Measurements from ENCODE around the gene DHX8.

DNA sequence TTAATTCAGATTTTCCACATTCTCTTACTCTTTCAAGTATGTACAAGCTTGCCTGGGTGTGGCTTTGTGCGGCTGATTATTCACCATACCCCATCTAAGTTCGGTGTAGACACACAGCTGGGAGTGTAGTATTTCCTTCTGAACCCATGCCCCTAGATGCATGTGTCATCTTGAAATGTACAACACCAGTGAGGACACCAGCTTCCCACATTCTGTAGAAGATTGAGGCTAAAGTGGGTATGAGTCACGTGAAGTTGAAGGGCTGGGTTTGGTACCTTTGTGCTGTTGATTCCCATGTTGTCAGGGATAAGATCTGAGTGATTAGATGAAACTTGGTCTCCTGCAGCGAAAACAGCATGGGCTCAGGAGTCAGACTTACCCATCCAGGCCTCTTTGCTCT, 14.6 kb upstream of the DHX8 start:
- TF ChIP-seq, protein P1, sequence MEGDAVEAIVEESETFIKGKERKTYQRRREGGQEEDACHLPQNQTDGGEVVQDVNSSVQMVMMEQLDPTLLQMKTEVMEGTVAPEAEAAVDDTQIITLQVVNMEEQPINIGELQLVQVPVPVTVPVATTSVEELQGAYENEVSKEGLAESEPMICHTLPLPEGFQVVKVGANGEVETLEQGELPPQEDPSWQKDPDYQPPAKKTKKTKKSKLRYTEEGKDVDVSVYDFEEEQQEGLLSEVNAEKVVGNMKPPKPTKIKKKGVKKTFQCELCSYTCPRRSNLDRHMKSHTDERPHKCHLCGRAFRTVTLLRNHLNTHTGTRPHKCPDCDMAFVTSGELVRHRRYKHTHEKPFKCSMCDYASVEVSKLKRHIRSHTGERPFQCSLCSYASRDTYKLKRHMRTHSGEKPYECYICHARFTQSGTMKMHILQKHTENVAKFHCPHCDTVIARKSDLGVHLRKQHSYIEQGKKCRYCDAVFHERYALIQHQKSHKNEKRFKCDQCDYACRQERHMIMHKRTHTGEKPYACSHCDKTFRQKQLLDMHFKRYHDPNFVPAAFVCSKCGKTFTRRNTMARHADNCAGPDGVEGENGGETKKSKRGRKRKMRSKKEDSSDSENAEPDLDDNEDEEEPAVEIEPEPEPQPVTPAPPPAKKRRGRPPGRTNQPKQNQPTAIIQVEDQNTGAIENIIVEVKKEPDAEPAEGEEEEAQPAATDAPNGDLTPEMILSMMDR (conservative IDR thresholded peaks at IDR 0.05; ENCODE audit: low read depth, low read length) = no peak
- no peak for TF ChIP-seq CEBPB (IDR thresholded peaks at IDR 0.05; ENCODE audit: low read depth, low read length)
- no peak for TF ChIP-seq POLR2A (IDR thresholded peaks at IDR 0.05; ENCODE audit: low read depth, low read length)
- TF ChIP-seq RAD21 (IDR thresholded peaks at IDR 0.05; ENCODE audit: low read length) = no peak
- no peak for TF ChIP-seq MAFK (IDR thresholded peaks at IDR 0.05; ENCODE audit: low read depth, low read length)
- no peak for TF ChIP-seq SMC3 (IDR thresholded peaks at IDR 0.05; ENCODE audit: low read depth, low read length)
- peak; percentile 61; the same call in 1 of the 2 replicates for TF ChIP-seq BHLHE40 (IDR thresholded peaks at IDR 0.05; ENCODE audit: low read depth, low read length)
- TF ChIP-seq RFX5 (IDR thresholded peaks at IDR 0.05; ENCODE audit: low read depth, low read length) = no peak
- no peak for TF ChIP-seq NFE2L2 (IDR thresholded peaks at IDR 0.05; ENCODE audit: low read depth, low read length)
- TF ChIP-seq, protein P2, sequence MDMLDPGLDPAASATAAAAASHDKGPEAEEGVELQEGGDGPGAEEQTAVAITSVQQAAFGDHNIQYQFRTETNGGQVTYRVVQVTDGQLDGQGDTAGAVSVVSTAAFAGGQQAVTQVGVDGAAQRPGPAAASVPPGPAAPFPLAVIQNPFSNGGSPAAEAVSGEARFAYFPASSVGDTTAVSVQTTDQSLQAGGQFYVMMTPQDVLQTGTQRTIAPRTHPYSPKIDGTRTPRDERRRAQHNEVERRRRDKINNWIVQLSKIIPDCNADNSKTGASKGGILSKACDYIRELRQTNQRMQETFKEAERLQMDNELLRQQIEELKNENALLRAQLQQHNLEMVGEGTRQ (IDR thresholded peaks at IDR 0.05; ENCODE audit: low read depth, low read length) = peak; percentile 56; the same call in 1 of the 2 replicates
- no peak for TF ChIP-seq MAZ (IDR thresholded peaks at IDR 0.05; ENCODE audit: borderline replicate concordance, low read depth, low read length)
